NCI-H345 treated with DMSO at 0.1 percent for 48 hours (cell line): ENCODE data around the gene EYA2.

Experiments
- DNase-seq: peaks from one replicate; lab custom pipeline; 2025; ENCODE audit not compliant: unreplicated experiment; lab: John Stamatoyannopoulos, UW

EYA2 gene

DNA sequence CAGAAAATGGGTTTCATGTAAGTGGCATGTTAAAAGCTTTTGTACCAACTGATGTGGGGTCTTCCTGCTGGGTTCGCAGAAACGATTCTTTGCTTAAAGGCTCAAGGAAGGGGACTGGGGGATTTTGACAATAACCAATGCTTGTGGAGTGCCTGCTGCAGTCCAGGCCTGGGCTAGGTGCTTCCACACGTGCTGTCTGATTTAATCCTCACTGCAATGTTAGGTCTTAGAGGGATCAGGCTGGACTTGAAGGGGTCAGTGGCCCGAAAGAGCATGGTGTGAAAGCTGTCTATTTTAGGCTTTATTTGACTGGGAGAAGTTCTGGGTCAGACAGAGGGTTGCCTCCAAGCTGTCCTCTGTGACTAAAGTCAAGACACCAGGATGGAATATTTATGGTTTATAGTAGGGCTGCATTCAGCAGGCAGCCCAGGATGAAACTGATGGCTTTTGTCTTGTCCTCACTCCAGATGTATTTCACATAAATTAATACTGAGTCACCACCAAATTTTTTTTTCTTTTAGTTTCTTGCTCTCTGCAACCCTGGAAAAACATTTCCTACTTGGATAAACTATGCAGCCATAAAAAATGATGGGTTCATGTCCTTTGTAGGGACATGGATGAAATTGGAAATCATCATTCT is 242.7 kb downstream of the EYA2 start:
- no peak for DNase-seq

DNA sequence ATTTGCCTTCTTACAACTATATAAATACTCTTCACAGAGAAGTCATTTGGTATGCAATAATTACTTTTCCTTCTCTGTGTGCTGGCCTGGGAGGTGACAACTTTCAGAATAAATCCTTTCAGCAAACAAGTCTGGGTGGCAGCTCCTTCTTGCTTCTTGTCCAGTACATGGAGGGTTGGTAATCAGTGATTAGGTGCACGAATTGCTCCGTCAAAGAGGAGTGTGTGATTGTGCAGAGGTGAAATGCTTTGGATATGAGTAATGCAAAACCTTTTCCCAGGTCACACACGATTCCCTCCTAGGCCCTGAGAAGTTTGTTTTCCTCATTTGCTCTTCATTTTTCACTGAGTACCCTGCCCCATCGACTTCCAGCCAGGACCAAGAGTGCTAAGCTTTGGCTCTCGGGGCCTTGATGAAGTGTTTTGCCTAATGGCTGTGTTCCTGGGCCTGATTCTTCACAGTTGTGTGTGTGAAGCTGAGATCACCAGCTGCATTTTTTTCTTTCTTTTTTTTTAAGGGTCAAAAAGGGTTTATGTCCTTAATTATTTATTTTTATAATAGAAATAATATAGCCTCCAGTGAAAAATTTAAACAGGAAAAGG is 245.4 kb downstream of the EYA2 start:
- DNase-seq = no peak

DNA sequence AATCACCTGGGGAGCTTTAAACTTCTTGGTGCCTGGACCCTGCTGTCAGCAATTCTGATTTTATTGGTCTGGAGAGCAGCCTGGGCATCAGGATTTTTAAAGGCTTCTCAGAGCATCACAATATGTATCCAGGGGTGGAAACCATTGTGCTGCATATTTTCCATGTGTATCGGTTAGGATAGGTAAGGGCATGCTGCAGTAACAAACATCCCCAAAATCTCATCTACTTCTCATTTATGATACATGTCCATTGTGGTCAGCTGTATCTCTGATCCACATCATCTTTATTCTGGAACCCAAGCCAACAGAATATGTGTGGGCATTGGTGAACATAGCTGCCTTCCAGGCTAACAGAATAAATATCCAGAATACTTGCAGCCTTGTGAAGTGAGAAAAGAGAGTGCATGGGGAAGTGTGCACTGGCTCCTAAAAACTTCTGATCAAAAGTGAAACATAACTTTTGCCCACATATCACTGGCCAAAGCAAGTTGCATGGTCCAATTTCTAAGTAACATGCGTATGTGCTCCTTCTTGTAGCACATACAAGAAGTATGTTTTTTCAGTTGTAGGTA is 246.8 kb downstream of the EYA2 start:
- no peak for DNase-seq

DNA sequence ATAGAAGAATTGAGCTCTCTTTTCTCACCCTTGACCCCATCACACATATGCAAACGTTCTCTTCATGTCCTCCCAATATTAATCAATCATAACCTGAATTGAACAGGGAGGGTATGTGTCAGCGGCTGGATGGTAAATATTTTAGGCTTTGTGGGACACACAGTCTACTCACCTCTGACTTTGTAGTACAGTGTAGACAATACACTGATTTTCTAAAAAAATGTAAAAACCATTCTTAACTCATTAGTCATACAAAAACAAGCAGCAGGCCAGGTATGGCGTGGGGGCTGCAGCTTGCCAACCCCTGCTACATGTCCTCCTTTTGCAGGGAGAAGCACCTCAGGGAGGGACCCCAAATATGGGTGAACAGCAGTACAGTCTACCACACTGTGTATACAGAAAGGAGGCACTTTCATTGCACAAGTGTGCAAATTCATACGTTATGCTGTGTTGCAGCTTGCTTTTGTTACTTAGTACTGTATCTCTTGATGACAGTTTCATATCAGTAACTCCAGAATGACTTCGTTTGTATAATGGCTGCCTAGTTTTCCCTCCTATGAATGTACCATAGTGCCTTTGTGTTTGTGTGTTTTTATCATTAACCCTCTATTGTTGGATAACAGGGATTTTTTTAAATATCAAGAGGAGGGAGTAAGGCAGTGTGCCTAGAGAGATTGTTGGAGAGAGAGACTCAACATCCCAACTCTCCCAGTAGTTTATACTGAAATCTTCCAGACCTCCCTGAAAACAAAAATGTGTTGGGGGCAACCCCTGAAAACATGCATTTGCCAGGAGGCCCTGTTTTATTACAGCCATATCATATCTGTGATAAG is 247.5 kb downstream of the EYA2 start:
- no peak for DNase-seq

DNA sequence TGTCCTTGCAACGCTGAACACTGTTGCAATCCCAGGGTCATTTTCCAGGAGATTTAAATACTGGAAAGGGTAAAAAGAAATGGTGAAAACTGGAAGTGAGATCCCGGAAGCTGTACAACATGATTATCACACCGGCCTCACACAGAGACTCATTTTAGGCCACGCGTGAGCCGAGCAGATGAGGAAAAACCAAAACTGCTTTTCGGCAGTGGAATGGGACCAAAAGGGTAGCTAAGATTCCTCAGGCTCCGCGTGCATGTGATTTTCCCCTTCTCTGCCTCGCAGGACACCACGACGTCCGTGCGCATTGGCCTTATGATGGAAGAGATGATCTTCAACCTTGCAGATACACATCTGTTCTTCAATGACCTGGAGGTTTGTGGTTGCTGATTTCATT is 248.1 kb downstream of the EYA2 start:
- no peak for DNase-seq

DNA sequence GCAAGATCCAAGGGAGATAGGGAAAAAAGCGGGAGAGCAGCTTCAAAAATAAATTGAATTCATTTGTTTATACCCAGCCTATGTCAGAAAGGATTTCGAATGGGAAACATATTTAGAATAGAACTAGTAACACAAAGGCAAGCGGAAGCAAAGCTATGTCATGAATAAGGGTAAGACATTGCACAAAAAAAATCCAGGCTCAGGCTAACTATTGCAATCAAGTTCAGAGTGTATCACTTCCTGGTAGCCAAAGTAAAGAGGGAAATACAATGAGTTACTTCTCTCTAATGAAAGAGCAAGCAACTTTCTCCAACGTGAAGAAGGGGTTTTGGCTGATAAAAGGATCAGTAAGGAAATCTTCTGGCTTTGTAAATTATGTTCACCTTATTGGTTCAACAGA is 249.0 kb downstream of the EYA2 start:
- no peak for DNase-seq

DNA sequence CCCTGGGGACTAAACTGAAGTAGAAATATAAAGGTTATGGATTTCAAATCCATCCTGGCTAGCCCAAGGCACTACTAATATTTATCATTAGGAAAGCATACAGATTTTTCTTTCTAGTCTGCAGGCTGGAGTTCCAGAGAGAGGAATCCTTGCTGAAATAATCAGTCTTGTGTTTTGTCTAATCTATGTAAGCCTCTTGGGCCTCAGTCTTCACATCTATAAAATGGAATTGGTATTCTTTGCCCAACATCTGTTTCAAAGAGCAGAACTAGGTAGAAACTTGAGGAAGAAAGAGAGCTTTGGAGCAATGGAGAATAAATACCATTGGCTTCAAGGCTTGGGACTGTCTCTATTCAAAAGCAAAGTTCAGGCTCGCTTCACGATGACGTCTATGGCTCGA is 249.8 kb downstream of the EYA2 start:
- DNase-seq = no peak

DNA sequence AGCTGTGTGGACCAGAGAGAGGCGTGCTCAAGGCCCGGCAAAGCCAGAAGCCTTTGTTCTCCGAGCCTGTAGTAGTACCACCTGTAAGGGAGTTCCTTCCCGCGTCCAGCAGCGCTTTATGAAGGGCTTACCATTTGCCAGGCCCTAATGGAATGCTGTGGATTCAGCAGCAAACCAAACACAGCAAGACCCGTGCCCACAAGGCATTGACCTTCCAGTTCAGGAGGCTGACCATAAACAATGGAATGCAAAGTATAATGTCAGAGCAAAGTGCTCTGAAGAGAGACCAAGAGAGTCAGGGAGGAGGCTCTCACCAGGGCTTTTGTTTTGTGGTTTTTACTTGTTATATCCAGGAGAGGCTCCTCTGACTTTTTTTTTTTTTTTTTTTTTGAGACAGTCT is 252.0 kb downstream of the EYA2 start:
- DNase-seq = no peak

DNA sequence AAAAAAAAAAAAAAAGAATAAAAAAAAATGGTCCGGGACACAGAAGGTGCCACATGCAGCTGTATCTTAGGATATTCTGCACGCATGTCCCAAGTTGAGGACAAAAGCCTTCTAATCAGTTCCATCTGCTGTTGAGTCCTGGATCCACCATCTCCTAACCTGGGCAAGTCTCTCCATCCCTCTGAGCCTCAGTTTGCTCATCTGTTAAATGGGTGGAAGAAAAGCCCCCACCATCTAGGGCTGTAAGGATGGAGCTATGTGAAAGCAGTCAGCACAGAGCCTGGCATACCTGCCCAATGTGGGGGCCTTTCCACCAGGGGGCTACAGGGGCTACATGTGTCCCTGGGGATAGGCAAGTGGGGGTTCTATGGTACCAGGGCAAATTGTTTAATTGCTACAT is 253.4 kb downstream of the EYA2 start:
- no peak for DNase-seq

DNA sequence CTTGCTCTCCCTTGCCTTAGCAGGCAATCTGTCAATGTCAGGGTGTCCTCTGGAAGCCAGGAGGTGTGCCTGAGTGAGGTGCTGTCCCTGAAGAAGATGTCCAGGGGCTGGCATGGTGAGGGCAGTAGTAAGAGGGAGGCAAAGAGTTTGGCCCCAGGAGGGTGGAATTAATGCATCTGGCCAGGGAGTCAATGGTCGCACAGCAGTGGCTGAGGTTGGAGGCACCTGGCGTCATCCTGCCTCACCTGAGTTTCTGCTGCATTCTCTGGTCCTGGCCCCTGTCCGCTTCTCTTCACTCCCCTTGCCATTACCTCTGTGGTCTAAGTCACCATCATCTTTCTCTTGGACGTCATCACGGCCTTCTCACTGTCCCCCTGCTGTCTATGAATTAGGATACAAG is 255.3 kb downstream of the EYA2 start:
- no peak for DNase-seq

DNA sequence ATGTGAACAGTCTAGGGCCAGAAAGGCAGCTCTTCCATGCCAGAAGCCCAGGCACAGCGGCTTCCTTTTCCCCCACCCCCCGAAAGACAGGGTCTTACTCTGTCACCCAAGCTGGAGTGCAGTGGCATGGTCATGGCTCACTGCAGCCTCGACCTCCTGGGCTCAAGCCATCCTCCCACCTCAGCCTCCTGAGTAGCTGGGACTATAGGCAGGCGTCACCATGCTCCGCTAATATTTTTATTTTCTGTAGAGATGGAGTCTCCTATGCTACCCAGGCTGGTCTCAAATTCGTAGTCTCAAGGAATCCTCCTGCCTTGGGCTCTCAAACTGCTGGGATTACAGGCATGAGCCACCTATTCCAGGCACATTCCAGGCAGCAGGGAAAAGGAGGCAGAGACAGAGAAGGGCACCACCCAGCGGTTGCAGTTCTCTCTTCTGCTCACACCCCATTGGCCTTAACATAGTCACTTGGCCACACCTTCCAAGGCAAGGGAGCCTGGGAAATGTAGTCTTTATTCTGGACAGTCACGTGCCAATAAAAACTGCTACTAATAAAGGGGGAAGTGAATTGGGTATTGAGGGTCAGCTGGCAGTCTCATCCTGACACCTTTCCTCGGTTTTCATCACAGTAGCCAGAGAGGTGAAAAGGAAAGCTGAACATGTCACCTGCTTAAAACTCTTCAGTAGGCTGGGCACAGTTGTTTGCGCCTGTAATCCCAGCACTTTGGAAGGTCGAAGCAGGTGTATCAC is 255.9 kb downstream of the EYA2 start:
- DNase-seq = no peak

DNA sequence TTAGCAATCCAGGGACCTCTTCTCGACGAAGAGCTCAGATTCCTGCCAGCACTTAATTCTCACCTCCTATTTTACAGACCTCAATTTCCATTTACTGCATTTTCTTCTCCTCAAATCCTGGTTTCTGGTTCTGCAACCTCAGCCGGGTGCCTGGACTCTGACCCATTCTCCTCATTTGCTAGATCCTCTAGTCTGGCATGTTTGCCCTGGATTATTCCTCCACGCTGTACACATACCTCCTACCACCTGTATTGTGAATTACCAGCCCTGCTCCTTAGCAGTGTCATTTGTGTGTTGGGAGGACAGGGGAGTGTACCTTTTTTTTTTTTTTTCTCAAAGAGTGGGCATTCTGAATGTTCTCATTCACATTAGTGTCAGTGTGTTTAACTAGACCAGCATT is 257.4 kb downstream of the EYA2 start:
- DNase-seq = no peak

DNA sequence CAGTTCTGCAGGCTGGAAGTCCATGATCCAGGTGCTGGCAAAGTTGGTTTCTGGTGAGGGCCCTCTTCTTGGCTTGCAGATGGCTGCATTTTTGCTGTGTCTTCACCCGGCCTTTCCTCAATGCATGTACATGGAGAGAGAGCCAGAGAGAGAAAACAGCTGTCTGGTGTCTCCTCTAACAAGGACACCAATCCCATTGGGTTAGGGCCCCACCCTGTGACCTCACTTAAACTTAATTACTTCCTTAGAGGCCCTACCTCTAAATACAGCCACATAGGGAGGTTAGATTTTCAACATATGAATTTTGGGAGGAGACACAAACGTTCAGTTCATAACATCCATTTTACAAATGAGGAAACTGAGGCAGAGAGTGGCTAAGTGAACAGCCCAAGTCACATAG is 259.4 kb downstream of the EYA2 start:
- no peak for DNase-seq

DNA sequence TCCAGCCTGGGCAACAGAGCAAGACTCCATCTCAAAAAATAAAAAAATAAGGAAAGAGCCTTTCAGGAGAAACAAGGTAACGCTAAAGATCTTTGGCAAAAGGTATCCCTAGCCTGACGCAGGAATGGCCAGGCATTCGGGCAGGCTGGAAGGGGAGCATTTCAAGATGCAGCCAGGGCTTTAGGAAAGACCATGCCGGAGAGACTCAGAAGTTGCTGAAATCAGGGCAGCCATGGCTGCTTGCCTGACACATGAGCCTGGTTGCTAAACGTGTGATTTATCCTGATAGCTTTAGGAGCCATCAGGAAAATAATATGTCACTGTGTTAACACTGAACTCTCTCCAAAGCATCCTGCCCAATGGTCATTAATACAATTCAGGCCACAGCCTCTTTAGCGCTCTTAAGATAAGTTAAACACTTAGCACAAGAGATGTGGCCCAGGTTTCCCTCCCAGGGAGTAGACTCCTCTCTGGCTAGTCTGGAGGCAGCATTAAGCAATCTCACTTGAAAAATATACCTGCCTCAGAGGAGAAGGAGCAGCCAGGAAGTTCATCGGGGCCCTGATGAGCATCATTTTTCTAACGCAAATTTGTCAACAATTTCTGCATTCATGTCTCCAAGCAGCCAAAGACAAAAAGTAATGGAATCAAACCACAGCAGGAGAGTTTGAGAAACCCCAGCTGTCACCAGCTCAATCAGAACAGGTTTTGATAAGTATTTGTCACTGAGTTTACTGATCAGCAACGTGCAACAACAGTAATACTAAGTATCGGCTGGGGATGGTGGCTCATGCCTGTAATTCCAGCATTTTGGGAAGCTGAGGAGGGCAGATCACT is 261.9 kb downstream of the EYA2 start:
- DNase-seq = no peak

DNA sequence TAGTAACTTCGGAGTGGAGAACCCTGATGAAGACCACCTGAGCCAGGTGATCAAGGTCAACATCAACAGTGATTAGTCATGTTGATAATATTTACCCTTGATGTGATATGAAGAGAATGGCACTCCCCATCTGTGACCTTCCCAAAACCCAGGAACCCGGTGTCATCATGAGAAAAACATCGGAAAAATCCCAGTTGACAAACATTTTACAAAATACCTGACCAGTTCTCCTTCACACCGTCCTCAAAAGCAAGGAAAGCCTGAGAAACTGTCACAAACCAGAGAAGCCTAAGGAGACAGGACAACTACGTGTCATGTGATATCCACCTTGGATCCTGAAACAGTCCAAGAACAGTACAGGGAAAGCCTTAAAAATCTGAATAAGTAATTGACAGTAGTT is 264.5 kb downstream of the EYA2 start:
- DNase-seq = no peak

DNA sequence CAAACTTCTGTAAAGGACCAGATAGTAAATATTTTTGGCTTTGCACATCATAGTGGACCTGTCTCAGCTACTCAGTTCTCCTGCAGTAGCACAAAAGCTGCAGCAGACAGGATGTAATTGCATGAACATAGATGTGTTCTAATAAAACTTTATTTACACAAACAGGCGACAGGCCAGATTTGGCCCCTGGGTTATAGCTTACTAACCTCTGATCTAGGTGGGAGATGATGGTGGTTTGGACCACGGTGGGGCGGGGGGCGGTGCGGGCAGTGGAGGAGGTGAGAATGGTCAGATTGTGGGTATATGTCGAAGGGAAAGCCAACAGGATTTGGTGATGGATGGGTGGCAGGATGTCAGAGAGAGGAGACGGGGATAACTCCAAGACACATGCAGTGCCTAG is 265.6 kb downstream of the EYA2 start:
- DNase-seq = no peak

DNA sequence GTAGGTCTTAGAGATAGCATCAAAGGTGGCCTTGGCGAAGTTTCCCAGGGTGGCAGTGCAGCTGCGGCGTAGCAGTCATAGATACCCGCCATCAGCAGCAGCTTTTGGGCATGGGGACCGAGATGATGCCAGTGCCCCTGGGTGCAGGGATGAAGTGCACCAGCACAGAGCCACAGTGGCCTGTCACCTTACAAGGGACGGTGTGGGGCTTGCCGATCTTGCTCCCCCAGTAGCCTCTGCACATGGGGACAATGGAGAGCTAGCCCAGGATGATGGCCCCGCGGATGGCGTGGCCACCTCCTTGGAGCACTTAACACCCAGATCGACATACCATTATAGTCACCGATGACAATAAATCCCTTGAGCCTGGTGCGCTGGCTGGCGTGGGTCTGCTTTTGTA is 266.3 kb downstream of the EYA2 start:
- DNase-seq = no peak

DNA sequence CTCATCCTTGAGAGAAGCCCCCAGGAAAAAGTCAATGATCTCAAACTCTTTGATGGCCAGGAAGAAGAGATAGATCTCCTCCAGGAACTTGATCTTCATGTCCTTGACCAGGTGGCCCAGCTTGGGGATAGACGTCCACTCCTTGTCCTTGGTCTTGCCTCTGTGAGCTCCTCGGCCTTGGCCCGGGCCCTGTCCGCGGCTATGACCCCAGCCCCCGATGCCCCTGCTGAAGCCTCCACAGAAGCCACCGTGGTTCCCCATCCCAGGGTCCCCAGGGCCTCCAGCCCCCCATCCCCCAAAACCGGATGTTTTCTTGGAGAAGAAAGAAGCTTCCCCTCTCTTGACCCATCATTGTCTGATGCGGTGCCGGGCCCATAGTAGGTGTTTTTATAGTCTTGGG is 266.8 kb downstream of the EYA2 start:
- DNase-seq = no peak

DNA sequence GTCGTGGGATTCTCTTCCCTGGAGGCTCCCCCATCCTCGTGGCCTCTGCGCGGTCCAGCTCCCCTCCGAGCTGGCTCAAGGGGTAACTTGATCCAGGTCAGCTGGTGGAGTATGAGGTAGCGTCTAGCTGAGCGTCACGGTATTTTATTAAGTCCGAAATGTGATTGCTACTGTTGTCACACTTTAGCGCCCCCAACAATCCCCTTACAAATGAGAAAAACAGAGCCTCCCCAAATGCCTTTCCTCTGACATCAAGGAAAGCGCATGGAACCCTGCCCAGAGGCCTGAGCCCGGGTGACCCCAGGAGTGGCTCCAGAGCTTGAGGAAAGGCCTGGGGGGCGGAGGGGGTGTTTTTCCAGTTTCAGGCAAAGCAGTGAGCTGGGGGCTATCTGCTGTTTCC is 269.5 kb downstream of the EYA2 start:
- no peak for DNase-seq

DNA sequence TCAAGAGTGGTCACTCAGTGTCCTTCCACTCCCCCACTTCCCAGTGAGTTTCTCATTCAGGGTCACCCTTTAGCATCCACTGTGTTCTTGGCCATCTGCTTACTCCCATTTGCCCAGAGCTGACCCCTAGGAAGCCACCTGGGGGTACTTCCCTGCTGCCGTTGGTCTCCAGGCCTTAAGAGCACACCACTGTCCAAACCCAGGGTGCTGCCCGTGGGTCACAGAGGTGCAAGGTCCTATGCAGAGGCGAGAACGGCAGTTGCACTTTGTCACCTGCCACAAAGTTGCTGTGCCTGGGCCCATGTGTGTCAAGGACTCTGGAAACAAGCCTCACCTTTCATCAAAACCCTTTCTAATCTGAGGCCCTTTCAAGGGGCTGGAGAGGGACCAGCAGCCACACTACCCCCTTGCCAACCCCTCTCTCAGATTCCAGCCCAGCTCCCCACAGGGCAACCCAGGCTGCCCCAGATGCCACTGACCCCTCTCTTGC is 270.8 kb downstream of the EYA2 start:
- no peak for DNase-seq
